ENCODE results near the gene GNAS.

GRCh38 chr20:58870293-58871014 is 17.9 kb downstream of the GNAS start:
- TF ChIP-seq SP1 (IDR thresholded peaks at IDR 0.05) (no peak), ZBTB33 (IDR thresholded peaks at IDR 0.05) (no peak)

Data from liver (tissue), 2 donors.